GM21786 (cell line): ENCODE measurements around the gene TMPRSS6.

Source experiments
- ATAC-seq: cut with Tn5 transposase; IDR thresholded peaks from one replicate; pipeline ENCODE4 v1.9.1; 2021; ENCODE audit not compliant: unreplicated experiment

Gene TMPRSS6

DNA sequence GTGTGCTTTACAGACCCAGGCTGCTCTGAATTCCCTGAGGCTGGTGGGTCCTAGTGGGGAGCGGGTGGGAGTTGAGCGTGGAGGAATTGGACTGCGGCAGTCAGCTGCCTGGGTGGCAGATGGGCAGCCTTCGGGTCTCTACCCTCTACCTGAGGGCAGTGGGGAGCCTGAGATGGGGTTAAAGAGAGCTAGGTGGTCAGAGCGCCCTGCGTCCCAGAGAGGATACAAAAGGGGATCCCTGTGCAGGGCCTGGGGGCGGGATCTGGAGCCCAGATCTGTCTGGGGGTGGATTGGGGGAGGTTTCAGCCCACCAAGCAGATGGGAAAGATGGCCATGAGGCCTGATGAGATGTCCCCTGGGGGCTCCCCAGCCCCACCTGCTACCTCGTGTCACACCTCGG lies 39.8 kb downstream of the TMPRSS6 start:
- no peak for ATAC-seq

DNA sequence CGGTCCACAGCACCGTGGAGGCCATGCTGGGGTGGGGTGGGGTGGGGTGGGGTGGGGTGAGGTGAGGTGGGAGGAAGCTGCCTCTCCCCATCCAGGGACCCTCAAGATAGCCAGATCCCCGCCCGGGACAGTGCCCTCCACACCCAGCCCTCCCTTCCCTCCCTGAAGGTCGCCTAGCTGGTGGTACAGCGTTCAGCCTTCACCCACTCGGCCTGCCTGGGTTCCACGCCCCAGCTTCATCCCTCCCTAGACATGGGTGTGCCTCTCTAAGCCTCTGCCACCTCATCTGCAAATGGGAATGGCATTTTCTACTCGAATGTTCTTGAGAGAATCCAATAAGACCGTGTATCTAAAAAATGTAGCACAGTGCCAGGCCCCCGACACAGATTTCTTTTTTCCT lies 40.2 kb downstream of the TMPRSS6 start:
- no peak for ATAC-seq

DNA sequence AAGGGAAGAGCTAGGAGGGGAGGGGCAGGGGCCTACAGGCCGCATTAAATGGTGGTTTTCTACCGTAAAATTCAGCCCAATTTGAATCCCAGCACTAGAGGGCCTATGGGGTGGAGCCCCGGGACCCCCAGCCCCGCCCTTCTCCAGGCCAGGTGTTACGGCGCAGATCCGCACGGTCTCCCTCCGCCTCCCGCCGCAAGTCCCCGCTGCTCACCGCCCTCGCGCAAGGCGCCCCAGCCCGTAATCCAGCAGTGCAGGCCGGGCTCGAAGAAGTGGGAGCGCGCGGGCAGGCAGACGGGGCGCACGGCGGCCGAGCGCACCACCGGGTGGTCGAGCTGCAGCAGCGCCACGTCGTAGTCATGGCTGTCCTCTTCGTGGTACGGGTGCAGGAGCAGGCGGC lies 40.7 kb downstream of the TMPRSS6 start:
- no peak for ATAC-seq

DNA sequence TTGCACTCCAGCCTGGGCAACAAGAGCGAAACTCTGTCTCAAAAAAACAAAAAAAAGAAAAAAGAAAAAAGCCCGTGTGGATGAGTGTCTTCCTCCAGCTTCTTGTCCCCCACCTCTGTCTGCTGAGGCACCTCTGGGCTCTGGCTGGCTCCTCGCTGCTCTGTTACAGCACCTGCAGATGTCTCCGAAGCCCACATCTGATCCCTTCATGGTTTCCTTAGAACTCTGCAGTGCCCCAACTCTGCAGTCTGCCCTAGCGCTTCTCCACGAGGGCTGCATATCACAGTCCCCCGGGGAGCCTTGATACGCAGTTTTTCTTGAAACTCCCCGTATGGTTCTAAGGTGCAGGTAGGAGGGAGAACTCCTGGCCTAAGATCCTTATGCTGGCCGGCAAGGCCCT lies 42.1 kb downstream of the TMPRSS6 start:
- no peak for ATAC-seq

DNA sequence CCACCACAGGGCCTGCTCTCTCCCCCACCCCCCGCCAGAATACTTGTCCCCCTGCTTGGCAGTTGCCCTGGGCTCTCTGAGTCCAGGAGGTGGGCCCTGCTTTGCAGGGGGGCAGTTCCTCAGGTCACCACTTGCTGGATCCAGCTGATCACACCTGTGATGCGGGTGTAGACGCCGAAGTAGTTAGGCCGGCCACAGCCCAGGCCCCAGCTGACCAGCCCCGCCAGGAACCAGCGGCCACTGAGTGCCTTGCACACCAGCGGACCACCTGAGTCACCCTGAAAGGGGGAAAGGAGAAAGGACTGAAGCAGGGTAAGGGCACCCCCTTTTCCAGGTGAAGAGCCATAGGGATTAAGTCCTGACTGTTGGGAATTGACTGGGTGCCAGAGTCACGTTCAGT lies 43.6 kb downstream of the TMPRSS6 start:
- ATAC-seq, result no peak

DNA sequence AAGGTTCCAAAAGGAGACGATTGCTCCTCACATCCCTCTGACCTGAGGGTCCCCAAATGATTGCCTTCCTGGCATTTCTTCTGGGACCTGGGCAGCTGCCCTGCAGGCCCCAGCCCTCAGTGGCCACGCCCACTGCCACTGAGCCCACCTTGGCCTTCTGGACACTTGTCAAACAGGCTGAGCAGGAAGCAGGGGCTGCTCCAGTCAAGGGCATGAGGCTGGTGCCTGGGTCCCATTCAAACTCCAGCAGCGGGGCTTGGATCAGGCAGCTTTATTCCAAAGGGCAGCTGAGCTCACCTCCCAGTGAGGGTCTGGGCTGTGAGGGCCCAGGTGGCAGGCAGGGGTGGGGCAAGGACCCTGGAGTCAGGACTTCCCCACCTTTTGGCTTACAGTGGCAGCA lies 44.3 kb downstream of the TMPRSS6 start:
- ATAC-seq, result no peak

DNA sequence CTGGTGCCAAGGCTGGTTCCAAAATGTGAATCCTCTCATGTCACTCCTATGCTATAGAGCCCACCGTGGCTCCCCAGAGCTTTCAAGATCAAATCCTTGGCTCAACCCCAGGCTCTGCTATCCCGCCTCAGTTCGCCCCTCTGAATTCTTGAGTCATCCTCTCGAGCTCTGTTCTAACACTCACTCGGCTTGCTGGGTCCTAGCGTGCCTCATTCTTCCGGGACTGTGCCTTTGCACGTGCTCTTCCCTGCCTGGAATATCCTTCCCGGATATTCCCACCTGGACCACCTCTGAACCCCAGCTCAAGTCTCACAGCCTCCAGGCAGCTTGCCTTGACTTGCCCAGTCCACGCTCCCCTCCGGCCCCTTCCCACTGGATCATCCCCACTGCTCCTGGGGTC lies 45.0 kb downstream of the TMPRSS6 start:
- ATAC-seq, result no peak

DNA sequence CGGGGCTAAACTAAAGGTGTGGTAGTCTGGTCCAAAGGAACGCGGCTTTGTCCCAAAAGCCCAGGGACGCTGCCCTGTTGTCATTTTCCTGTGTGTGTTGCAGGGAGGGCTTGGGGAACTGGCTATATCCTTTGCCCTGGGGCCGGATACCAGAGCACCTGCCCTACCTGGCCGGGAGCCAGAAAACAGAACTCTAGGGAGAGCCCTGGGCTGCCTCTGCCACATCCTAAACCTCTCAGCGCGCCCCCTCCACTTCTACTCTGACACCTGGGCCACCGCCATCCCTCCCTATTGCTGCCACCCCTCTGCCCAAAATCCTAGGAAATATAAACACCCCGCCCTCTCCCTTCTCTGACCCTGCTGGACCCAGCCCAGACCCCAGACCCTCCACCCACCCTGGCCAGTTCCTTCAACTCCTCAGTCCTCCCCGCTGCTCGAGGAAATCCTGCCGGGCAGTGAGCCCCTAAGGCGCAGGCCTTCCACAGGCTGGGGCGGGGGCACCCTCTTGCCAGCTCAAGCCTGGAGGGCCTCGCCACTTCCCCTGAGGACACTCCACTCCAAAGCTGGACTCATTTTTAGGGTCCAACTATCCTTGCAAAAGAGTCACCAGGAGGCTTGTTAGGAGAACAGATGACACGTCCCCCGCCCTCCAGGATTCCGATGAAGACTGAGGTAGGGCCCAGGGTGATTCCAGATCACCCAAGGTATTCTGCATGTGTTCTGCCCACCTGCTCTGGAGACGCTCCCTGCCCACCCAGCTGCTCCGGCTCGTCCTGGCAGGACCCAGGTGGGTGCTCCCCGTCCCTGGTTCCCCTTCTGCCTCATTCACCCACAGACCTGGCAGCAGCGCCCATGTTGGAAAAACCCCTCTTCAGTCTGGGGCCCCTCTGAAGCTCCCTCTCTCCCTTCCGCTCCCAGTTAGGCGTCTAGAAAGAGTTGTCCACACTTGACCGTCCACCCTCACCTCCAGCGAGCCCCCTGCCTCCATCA lies 45.8 kb downstream of the TMPRSS6 start:
- no peak for ATAC-seq

DNA sequence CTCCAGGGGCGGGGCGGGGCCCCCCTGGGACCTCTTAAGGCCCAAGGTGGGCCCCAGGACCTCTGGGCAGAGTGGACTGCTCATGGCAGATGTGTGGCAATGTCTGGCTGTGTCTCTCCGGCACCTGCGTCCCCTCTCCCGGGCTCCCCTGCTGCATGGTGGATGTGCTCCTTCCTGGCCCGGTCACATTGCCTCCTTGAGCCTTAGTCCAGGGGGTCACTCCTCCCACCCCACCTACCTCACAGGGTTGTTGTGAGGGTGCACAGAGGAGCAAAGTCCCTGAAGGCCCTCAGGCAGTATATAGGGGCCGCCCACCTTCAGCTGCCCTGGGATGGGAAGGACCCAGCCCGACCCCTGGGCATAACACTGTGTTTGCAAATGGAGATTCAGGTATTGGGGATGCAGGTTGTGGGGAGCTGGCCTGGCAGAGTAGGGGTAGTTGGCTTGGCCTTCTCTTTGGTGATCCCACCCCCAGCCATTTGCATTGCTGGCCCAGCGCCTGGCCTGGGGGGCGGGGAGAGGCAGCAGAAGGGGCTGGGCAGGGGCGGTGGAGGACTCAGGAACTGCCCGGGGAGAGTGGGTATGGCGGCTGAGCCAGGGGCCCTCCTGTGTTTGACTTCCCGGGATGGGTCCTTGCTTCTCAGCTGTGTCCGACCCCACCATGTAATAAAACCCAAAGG lies 46.7 kb downstream of the TMPRSS6 start:
- ATAC-seq, result no peak

DNA sequence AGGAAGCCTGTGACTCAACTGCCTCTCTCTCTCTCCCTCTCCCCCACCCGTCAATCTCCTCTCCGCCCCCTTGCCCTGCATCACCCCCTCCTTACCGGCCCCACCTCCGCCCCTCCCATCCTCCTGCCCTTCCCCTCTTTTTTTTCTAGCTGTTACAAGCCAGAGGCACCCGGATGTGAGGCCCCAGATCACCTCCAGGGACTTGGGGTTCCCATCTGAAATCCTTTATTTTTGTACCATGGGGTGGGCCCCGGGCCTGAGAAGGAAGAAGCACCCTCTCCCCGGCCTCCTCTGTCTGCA lies 47.2 kb downstream of the TMPRSS6 start:
- no peak for ATAC-seq

DNA sequence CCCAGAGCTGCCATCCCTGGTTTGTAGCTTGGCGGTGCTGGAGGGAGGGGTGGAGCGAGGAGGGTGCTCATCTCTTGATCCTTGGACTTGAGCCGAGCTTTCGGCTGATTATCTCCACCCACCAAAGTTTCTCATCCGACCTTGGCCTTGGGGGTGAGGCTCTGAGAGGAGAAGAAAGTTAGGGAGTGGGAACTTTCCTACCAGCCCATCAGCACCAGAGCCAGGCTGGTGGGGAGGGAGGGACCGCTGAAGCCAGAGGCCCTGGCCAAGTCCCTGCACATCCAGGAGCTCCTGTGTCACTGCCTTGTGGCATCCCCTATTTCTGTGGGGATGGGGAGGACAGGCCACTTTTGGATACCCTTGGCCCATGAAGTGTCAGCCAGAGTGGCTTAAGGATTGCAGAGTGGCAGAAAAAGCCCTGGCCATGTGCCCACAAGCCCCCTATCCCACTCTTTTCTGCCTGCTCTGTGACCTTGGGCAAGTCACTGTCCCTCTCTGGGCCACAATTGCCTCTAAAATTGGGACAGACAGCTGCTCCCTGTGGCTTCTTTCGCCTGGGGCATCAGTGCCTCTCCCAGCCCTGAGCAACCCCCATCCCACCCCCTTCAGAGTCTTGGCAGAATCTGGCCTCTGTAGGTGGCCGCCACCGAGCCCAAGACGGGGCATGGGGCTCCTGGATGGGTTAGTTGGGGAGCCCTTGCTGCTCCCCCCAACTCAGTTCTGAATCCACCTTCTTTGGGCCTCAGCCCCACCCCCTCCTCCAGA lies 47.7 kb downstream of the TMPRSS6 start:
- ATAC-seq, result no peak

DNA sequence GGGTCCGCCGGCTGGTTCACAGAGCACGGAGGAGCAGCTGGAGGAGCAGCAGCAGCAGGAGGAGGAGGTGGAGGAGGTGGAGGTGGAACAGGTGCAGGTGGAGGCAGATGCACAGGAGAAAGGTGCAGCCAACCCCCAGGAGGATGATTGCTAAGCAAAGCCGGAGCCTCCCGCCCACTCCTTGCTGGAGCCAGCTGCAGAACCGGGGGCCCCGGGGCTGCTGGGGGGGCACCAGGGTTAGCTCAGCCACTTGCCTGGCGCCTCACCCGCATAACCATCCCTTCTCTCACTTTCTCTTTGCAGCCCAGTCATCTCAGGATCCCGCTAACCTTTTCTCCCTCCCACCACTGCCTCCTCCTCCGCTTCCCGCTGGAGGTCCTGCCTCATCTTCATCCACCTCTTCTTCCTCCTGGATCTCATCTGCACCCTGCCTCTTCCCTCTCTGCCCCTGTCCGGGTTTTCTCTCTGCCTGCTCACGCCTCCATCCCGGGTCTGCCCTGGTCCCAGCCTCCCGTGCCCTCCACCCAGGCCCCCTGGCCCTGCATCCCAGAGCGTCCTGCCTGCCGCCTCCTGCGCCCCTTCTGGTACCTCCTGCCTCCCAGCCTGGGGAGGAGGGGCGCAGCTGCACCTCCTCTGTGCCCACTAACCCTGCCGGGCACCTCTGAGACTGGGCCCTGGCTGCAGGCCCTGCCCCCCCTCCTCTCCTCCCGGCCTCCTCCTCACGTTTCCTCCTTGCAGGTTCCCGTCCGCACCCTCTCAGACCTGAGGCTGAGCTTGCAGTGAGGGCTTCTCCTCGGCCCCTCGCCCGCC lies 48.5 kb downstream of the TMPRSS6 start:
- no peak for ATAC-seq

DNA sequence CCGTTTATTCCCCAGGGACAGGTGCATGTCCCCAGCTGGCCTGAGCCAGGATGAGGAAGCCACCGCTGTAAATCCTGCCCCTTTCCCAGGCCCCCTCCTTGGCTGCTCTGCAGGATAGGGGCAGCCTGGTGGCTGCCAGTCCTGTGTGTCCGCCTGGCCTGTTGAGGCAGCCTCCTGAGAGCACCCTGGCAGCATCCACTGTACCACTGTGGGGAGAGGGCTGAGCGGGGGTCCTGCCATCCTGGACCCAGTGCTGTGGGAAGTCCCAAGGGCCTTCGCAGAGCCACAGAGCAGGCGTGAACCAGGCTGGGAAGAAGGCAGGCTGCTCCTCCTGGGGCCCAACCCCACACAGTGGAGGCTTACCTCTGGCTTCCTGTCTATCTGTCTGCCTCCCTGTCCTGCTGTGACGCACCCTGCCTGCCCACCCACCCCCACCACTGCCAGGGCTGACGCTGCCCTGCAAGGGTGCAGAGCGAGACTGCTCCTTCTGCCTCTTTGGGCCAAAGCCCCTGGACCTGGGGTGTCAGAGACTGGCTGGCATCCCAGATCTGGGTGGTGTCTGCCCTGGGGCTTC lies 49.5 kb downstream of the TMPRSS6 start:
- ATAC-seq, result no peak

DNA sequence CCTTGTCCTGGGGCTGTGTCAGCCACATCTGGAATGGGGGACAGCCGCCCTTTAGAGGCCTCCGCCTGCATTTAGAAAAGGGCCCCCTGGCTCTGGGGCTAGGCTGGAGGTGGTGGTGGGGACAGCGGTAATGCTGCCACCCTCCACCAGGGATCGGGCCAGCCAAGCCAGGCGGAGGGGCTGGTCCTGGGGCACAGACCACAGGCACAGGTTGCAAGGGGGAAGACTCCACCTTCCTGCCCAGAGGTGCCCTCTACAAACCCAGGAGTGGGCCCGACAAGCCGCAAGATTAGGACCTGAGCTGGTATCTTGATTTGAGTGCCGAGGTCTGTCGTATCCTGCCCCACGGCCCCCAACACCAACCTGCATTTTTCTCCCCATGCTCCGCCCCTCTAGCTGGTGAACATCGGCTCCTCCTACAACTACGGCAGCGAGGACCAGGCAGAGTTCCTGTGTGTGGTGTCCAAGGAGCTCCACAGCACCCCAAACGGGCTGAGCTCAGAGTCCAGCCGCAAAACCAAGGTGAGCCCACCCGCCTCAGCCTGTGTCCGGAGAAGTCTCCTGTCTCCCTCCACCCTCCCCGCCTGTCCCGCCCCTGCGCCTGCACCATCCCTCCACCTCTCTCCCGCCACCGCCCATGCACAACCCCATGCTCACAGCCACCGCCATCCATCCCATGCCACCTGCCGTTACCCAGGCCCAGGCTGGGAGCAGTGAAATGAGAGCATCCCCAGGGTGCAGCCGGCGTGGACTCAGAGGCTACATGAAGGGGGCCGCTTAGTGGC lies 50.4 kb downstream of the TMPRSS6 start:
- ATAC-seq, result no peak

DNA sequence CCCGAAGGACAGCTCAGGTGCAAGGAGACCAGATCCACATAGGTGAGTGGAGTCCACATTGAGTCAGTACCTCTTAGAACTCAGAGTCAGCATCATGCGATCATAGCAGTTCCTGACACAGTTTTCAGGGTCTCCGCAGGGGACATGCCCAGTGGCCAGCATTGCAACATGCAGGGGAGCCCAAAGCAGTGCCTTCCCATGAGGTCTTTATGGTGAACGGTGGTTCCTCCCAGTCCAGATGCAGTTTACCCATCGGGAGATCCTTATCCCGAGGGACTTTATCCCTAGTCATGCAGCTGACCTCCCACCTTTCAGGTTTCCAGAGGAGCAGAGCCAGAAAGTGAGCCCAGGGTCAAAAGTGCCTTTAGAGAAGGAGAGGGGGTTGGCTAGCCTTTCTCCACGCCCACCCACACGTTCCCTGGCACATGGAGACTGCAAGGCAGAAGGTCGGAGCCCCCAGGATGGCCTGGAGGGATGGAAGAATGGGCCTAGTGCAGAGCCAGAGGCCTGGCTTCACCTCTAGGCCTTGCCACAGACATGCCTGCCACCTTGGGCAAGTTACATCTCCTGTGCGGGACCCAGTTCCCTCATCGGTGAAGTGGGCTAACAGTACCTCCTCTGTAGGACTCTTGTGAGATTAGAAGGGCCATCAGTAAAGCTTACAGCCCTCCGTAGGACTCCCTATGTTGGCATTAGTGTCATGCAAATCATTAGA lies 51.6 kb downstream of the TMPRSS6 start:
- ATAC-seq, result no peak

DNA sequence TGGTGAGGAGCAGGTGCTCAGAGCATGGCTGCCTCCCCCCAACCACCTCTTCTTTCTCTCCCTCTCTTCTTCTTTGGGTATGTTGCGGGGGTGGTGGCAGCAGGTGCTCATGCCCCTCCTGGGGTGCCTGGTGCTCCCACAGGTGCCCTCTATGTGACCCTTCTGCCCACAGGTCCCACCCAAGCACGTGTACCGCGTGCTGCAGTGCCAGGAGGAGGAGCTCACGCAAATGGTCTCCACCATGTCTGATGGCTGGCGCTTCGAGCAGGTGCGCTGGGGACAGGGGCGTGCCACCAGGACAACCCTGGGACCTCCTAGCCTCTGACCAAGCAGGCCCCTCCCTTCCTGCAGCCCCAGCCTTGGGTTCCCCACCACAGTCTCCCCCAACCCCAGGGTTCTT lies 52.3 kb downstream of the TMPRSS6 start:
- no peak for ATAC-seq

DNA sequence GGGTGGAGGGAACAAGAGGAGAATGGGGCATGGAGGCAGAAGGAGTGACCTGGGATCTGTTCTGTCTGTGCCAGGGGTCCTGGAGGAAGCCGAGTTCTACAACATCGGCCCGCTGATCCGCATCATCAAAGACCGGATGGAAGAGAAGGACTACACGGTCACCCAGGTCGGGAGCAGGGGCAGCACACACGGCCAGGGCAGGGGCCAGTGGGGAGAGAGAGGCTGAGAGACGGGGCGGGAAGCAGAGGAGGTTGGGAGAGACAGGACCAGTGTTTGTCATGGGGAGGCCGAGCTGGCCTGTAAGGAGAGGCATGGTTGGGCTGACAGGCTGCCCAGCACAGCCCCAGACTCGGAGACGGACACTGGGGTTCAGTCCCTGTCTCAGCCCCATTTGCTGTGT lies 53.3 kb downstream of the TMPRSS6 start:
- ATAC-seq, result no peak

DNA sequence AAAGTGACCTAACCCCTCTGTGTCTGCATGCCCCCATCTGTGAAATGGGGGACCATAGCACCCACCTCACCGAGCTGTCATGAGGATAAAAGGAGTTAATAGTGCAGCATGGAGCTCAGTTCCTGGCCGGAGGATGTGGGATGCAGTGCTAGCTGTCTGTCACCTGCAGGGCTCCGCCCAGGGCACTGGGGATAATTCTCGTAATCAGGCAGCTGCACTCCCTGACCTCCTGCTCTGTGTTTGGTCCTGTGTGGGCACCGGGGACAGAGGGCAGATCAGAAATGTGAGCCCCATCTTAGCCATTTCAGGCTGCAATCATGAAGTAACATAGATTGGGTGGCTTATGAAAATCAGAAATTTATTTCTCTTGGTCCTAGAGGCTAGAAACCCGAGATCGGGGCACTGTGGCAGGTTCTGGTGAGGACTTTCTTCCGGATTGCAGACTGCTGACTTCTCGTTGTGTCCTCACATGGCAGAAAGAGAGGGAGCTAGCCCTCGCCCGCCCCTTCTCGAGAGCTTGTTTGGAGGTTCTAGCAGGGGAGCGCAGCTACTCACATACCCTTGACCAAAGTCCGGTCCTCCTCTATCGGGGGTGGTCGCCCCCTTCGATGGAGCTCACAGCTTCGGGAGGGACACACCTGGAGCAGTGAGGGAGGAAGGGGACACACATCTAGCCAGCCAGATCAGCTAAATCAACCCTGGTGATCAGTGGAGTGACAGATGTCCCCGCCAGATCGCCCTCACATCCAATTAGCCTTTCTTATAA lies 54.7 kb downstream of the TMPRSS6 start:
- no peak for ATAC-seq

DNA sequence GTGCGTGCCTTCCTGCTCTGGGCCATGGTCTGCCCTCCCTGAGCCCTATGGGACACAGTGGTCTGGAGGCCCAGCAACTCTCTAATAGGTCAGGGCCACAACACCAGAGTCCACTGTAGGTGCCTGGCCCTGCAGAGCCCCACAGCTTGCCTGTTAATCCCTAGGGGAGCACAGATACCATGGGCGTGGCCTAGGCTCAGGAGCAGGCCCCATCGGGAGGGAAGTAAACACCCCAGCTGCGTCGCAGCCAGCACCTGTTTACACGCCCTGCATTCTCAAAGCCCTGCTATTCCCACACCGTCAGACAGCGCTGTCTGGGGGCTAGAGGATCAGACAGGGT lies 55.5 kb downstream of the TMPRSS6 start:
- no peak for ATAC-seq
